Keratinocyte (primary cell): Measurements from ENCODE around the gene TMEM221.

Source experiments
- CTCF ChIP-seq, 3 experiments: IDR thresholded peaks in 1 of 3; conservative IDR thresholded peaks in 1 of 3; optimal IDR thresholded peaks in 1 of 3; 2 replicates in 2 of 3; 3 replicates in 1 of 3; pipeline versions ENCODE3 to v1.5.1; 2011; ENCODE audit warnings: low read length in 3 of 3, mild to moderate bottlenecking in 3 of 3, moderate library complexity in 2 of 3, control low read depth in 1 of 3, inconsistent platforms in 1 of 3; ENCODE audit not compliant: insufficient read depth in 2 of 3; ENCODE audit errors: extremely low read depth in 1 of 3
- EZH2 ChIP-seq: IDR thresholded peaks from one replicate; pipeline ENCODE4 v1.6.1; 2012; ENCODE audit warnings: inconsistent platforms, mild to moderate bottlenecking, low read length, moderate library complexity

DNA sequence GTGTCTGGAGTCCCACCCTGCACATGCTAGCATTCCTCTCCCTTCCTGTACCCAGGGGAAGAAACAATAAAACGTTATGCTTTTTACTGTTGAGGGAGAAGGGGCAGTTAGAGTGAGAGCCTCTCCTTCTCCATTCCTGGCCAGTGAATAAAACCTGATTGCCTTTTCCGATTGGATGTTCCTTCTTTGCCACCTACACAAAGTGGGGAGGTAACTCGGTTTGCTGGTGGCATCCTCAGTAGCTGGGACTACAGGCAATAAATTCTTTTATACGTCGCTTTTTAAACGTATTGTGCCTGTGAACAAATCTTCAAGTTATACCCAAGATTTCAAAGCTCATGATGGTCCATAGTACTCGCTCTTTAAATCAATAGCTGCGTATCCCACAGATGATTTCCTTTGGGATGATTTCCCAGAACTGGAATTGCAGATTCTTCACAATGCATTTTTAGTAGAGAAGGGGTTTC lies 29.3 kb downstream of the TMEM221 start:
- TF ChIP-seq CTCF (optimal IDR thresholded peaks at IDR 0.05 in 1 of 3, IDR thresholded peaks at IDR 0.05 in 1 of 3, conservative IDR thresholded peaks at IDR 0.05 in 1 of 3; ENCODE audit: extremely low read depth in 1 of 3, insufficient read depth in 2 of 3, low read length in 3 of 3): no peak
- TF ChIP-seq EZH2: no peak
